ENCODE data around the gene LIMA1.
"Not testable (repeated sequence)": the region's sequence is repeated elsewhere in the genome, so short reads cannot be mapped to it uniquely, and the experiment has no call there.

- not testable (repeated sequence) for TF ChIP-seq USF2 (CRISPR knock-in tag; IDR thresholded peaks at IDR 0.05); RAD51 (IDR thresholded peaks at IDR 0.05; ENCODE audit: borderline replicate concordance, low read depth); ZNF668 (CRISPR knock-in tag; IDR thresholded peaks at IDR 0.05); ZKSCAN3 (CRISPR knock-in tag; IDR thresholded peaks at IDR 0.05); POLR2A (conservative IDR thresholded peaks at IDR 0.05); USF1 (CRISPR knock-in tag; IDR thresholded peaks at IDR 0.05); JUND (IDR thresholded peaks at IDR 0.05; ENCODE audit: borderline replicate concordance, low read depth, low read length); JUND (tag; IDR thresholded peaks at IDR 0.05; ENCODE audit: borderline replicate concordance, low read depth, low read length); PHB2 (IDR thresholded peaks at IDR 0.05; ENCODE audit: low read depth); MYC (IDR thresholded peaks at IDR 0.05; ENCODE audit: low read depth, low read length); MYC (CRISPR knock-in tag; IDR thresholded peaks at IDR 0.05; ENCODE audit: borderline replicate concordance, low read depth); RNF2 (IDR thresholded peaks at IDR 0.05)
- TF ChIP-seq, protein P1, sequence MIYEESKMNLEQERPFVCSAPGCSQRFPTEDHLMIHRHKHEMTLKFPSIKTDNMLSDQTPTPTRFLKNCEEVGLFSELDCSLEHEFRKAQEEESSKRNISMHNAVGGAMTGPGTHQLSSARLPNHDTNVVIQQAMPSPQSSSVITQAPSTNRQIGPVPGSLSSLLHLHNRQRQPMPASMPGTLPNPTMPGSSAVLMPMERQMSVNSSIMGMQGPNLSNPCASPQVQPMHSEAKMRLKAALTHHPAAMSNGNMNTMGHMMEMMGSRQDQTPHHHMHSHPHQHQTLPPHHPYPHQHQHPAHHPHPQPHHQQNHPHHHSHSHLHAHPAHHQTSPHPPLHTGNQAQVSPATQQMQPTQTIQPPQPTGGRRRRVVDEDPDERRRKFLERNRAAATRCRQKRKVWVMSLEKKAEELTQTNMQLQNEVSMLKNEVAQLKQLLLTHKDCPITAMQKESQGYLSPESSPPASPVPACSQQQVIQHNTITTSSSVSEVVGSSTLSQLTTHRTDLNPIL (CRISPR knock-in tag; IDR thresholded peaks at IDR 0.05) = not testable (repeated sequence)
Measured at GRCh38 chr12:50324077-50324476, 40.8 kb upstream of the LIMA1 start.
